Transverse colon (tissue), 3 donors: ENCODE results near the gene BCL2L15.

Experiments used
- POLR2A ChIP-seq: fragments of 450-650 bp; IDR thresholded peaks from one replicate; pipeline ENCODE4 v1.6.1; 2016; ENCODE audit warnings: antibody characterized with exemption, mild to moderate bottlenecking, moderate library complexity
- TF ChIP-seq, protein P1 (sequence below), 5 experiments: fragments of 200-600 bp in 3 of 5; fragments of 450-650 bp in 2 of 5; sonication (generic) in 3 of 5; IDR thresholded peaks; 1 replicate in 2 of 5; 2 replicates in 3 of 5; pipeline ENCODE4 v1.5.1; 2016 to 2017; ENCODE audit warnings: antibody characterized with exemption in 5 of 5, inconsistent platforms in 3 of 5, mild to moderate bottlenecking in 2 of 5, moderate library complexity in 1 of 5

DNA sequence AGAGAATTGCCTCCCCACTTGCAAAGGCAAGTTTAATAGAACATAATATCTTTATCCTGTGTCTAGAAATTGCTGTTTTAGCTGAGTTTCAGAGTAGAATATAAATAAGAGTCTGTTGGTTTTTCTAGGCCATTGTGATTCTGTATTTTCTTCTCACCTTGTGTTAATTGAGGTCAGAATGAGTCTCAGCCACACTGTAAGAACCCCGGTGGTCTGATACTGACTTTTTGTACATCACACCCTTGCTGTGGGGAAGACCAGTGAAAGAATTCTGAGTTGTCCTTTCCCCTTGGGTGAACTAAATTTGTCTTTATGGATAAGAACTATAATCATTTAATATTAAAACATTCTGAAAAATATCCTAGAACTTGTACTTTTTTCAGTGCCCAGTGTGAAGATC lies 48.6 kb upstream of the BCL2L15 start:
- TF ChIP-seq POLR2A, result no peak
- TF ChIP-seq, protein P1, sequence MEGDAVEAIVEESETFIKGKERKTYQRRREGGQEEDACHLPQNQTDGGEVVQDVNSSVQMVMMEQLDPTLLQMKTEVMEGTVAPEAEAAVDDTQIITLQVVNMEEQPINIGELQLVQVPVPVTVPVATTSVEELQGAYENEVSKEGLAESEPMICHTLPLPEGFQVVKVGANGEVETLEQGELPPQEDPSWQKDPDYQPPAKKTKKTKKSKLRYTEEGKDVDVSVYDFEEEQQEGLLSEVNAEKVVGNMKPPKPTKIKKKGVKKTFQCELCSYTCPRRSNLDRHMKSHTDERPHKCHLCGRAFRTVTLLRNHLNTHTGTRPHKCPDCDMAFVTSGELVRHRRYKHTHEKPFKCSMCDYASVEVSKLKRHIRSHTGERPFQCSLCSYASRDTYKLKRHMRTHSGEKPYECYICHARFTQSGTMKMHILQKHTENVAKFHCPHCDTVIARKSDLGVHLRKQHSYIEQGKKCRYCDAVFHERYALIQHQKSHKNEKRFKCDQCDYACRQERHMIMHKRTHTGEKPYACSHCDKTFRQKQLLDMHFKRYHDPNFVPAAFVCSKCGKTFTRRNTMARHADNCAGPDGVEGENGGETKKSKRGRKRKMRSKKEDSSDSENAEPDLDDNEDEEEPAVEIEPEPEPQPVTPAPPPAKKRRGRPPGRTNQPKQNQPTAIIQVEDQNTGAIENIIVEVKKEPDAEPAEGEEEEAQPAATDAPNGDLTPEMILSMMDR (IDR thresholded peaks at IDR 0.05), result no peak
